GM08714 (cell line): ENCODE results near the gene IFFO2.

Experiments used
- H3K4me3 ChIP-seq: fragments of 200-500 bp; sonication (Bioruptor generic); 2 replicates; pipeline ENCODE4 v1.5.1; 2014; ENCODE audit warnings: mild to moderate bottlenecking, low read length, inconsistent platforms
- ZNF274 ChIP-seq: IDR thresholded peaks from 2 replicates; pipeline ENCODE4 v1.6.1; 2012; ENCODE audit warnings: mild to moderate bottlenecking, low read depth, low read length

IFFO2 gene

DNA sequence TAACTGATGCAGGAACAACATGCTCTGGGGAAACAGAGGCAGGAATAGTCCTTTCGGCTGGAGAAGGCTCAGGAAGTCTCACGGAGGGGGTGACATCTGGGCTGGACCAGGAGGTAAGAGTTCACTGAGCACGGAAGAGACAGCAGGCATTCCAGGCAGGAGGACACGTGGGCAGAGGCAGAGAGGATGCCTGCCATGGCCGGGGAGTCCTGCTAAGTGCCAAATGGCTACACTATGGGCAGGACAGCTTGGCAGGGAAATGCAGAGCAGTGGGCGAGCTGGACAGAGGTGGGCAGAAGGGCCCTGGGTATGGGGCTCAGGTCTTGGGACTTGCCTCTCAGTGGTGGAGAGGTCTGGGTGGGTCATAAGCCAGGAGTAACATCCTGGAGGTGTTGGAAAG is 71.7 kb downstream of the IFFO2 start:
- H3K4me3 ChIP-seq, result no peak overlapping the region

DNA sequence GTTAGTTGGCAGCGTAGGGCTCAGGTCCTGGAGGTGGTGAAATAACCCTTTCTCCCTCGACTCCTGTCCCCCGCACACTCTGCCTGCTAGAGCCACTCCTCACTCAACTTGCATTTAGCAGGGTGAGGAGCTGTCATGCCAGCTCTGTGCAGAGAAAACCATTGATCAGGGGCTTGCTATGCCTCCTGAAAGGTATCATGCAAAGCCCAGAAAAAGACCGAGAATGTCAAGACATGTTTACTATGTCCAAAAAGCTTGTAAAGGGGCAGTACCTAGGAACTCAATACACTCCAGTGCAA is 72.1 kb downstream of the IFFO2 start:
- no peak overlapping the region for H3K4me3 ChIP-seq
- TF ChIP-seq ZNF274, result no peak

More for the DNA sequence above, 71.7 kb downstream of the IFFO2 start:
- no peak for TF ChIP-seq ZNF274

DNA sequence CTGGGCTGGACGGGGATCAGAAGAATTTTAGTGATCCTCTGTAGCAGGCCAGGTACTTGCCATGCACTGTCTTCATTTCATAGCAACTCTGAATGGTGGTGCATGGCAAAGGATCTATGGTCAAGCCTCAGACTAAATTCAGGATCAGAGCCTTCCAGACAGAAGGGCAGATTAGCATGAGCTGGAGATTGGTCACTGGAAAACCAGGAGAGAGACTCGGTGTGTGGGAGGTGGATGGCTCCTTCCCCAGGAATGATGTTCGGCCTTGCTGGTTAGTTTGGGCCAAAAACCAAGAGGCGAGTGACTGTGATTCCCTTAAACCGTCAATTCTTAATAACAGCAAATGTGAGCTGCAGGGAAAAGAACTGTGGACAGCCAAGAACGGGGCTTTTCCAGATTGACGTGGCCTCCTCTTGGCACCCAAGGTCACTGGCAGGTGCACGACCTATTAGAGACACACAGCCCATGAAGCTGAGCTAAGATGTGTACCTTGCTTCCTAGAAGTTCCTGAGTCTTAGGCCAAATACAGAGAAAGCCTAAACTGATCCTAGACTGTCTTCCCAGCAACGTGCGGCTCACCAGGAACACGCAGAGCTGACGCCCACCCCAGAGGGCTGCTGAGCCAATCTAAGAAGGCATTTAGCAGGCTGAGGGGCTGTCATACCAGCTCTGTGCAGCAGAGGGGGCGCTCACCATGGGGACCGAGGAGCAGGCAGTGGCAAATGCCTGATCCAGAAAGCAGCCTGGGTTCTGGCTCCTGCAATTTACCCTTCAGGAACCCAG is 72.6 kb downstream of the IFFO2 start:
- no peak for TF ChIP-seq ZNF274

DNA sequence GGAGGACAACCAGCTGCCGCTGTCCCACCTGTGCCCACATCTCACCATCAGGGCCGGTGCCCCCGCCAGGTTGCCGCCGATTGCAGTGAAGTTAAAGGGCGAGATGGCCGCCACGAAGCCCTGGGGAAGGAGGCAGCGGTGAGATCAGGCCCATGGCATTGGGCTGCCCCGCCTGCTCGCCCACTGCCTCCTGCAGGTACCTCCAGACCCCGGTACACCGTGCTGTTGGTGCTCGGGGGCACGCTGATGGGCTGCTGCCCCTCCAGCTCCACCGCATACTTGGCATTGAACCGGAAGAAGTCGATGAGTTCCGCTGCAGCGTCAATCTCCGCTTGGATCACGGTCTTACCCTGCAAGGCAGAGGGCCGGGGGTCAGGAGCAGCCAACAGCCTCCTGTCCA is 73.4 kb downstream of the IFFO2 start:
- no peak overlapping the region for H3K4me3 ChIP-seq
- no peak for TF ChIP-seq ZNF274

More for the DNA sequence above, 72.6 kb downstream of the IFFO2 start:
- H3K4me3 ChIP-seq, result no peak overlapping the region

DNA sequence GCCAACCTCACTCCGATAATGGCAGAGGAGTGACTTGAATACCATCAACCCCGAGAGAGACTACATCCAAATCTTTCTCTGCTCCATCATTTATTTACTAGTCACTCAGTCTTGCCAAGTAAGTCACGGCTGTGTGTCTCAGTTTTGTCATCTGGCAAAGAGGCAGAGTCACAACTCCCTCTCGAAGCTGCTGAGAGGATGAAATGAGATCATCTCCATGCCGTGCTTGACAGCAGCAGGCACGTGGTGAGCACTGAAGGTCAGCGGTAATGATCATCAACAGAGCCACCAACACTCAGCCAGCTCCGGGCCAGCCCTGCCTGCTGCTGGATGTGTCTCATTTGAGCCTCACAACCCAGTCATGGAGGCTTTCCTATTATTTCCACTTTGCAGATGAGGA is 74.0 kb downstream of the IFFO2 start:
- no peak for TF ChIP-seq ZNF274
- no peak overlapping the region for H3K4me3 ChIP-seq

DNA sequence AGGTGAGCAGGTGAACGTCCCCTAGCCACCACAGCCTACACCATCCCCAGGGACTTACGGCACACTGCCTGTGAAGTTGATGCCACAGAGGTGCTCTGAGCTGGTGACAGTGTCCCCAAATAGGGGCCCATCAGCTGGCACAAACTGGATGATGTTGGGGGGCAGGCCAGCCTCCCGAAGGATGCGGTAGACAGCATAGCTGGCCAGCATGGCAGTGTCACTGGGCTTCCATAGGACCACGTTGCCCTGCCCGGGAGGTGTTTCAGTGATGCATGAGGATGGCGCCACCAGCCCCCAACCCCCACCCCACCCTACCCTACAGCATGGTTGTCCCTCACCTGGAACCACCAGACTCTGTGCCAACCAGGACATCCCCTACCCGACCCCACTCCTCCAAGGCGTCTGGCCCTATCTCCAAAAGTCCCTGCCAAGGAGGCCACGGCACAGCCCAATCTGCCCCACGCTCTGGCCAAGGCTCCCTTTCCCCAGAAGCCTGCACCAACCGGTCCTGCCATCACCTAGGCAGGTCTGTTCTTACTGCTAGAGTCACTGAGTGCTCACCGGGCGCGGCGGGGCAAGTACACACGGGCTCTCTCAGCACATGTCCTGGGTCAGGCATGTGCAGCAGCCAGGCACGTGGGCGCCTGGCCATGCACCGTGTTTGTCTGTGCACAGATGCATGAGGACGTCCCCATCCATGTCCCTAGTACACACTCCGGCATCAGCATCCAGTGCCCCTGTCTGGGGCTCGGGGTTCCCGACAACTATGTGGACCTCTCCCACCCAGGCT is 74.6 kb downstream of the IFFO2 start:
- no peak overlapping the region for H3K4me3 ChIP-seq

DNA sequence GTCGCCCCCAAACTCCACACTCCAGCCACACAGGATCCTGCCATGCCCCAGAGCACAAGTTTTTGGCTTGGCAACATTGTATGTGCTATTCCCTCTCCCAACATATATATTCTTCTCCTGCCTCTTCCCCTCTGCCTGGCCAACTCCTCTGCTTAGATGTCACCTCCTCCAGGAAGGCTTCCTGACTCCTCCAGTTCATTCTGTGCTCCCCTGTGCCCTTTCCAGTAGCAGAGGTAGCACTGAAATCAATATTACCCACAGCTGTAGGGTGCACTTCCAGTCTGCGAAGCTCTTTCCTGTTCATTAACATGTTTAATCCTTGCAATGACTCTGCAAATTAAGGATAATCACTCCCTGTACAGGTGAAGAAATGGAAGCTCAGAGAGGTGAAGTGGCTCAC is 75.3 kb downstream of the IFFO2 start:
- no peak for TF ChIP-seq ZNF274
- H3K4me3 ChIP-seq, result no peak overlapping the region

More for the DNA sequence above, 74.6 kb downstream of the IFFO2 start:
- TF ChIP-seq ZNF274, result no peak

DNA sequence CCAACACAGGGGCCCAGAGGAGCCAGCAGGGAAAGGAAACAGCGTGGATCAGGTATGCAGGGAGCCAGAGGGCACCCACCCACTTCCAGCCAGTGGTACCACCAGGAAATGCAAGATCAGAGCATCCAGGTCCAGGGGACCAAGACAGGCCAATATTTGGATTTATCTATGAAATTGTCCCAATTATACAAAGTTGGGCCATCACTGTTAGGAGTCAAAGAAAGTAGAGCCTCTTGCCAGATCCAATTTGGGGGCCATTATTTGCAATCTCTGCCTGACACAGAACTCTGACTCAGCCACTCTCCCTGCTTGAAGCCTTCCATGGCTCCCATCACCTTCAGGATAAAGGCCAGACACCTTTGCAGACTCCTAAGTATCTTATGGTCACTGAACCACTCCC is 75.9 kb downstream of the IFFO2 start:
- TF ChIP-seq ZNF274, result no peak
- H3K4me3 ChIP-seq, result no peak overlapping the region

DNA sequence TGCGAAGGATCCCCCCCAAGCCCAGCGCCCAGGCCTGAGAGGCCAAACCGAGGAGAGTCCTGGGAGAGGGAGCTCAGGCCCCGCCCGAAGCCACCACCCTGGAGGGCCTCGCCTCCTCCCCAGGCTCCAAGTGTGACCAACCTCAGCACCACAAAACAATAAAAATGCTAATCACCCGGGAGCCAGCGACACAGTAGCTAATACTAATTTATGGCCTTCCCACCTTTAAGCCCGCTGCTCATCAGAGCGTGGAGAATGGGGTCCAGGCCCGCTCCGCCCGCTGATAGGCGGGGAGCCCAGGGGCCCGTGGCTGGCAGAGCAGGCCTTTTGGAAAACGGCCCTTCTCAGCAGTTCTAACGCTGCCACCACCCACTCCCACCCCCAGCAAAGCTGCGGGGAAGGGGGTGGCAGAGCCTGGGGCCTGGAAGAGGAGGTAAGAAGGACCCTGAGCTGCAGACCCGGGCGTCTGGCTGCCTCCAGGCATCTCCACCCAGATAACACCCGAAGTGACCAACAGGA is 76.6 kb downstream of the IFFO2 start:
- H3K4me3 ChIP-seq, result no peak overlapping the region
- no peak for TF ChIP-seq ZNF274

DNA sequence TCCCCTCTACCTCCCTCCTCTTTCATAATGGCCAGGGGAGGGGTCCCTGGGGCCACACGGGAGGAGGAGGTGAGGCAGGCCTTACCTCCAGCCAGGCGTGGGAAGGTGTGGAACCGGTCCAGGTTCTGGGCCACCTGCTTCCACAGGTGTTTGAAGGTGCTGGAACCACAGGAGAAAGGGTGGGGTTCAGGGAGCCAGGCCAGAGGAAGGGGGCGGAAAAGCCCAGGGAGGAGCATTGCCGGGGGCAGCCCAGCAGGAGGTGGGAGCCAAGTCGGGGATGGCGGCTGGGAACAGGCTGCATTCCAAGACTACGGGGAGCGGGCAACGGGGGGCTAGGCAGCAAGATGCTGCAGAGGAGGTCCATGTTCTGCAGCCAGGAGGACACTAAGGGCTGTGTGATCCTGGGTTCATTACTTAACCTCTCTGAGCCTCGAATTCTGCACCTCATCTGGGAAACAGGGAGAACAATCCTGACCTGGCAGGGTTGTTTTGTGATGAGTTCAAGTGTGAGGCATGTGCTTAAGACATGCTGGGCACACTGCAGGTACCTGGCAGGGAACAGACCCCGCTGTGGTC is 77.2 kb downstream of the IFFO2 start:
- H3K4me3 ChIP-seq, result no peak overlapping the region
- no peak for TF ChIP-seq ZNF274

DNA sequence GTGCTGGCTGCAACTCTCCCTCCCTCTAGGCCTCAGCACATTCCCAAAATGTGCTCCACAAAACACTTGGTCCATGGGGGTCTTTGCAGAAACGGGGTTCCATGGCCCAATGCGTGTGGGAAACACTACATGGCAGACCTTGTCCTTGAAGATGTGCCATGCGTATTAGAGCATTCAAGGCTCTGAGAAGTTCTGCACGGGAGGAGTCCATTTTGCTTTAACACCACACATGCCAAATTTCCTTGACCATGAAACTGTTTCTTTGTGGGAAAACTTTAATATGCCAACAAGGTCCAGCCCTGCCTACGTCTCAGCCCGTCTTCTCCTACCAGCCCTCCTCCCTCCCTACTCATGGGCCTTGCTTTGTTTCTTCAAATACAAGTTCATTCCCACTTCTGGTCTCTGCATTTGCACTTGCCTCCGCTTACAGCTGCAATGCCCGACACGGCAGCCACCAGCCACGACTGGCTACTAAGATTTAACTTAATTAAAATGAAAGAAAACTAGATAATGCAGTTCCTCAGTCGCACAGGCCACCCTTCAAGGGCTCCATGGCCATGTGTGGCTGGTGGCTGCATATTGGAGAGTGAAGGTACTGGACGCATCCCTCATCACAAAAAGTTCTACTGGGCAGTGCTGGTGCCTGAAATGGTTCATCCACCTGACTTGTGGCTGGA is 77.8 kb downstream of the IFFO2 start:
- no peak for TF ChIP-seq ZNF274
- H3K4me3 ChIP-seq, result no peak overlapping the region

DNA sequence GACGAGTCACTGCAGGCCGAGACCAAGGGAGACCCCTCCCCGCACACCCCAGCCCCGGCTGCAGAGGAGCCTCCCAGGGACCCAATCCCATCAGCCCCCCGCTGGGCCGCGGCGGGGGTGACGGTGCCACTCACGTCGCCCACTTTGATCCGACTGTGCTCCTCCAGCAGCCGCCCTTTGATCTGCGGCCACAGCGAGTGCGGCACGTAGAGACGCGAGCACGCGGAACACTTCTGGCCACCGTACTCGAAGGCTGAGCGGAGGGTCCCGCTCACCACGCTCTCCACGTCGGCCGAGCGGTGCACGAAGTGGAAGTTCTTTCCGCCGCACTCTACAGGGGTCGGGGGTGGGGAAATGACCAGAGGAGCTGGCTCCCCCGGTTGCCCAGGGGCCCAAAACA is 79.2 kb downstream of the IFFO2 start:
- no peak overlapping the region for H3K4me3 ChIP-seq
- TF ChIP-seq ZNF274, result no peak

DNA sequence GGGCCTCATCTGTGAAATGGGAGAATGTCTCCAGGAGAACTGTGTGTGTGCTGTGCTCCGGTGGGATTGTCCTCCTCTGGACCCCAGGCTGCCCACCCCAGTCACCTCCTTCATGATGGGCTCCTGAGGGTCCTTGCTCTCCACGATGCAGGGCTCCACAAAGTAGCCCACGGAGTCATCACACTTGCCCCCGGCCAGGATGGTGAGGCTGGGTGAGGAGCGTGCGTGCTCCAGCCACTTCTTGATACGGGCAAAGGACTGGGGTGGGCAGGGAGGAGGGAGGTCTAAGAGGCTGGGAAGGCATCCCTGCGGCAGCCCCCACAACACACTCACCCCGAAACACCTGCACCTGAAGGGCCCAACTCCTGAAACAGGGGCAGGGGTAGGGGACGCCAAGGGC is 80.3 kb downstream of the IFFO2 start:
- no peak overlapping the region for H3K4me3 ChIP-seq
- no peak for TF ChIP-seq ZNF274

DNA sequence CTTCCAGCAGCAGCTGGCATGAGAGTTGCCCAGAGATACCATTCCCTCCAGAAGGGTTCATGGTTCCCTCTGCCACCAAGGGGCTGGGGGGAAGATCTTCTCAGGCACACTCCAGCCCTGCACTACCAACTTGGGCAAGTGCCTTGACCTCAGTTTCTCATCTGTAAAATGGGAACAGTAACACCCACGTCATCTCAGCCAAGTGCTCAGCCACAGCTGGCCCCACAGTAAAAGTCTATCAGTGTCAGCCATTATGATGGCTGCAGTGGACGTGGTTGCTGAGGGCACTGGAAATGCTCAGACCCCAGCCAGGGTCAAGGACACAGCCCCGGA is 80.7 kb downstream of the IFFO2 start:
- TF ChIP-seq ZNF274, result no peak
- H3K4me3 ChIP-seq, result no peak overlapping the region
